HG03135 (cell line): ENCODE measurements around the gene OAS3.
"Not testable (repeated sequence)": the region's sequence is repeated elsewhere in the genome, so short reads cannot be mapped to it uniquely, and the experiment has no call there.

Experiments
- ATAC-seq: cut with Tn5 transposase; IDR thresholded peaks from one replicate; pipeline ENCODE4 v1.9.1; 2021; ENCODE audit warnings: mild to moderate bottlenecking, moderate library complexity; ENCODE audit not compliant: unreplicated experiment

The OAS3 gene

DNA sequence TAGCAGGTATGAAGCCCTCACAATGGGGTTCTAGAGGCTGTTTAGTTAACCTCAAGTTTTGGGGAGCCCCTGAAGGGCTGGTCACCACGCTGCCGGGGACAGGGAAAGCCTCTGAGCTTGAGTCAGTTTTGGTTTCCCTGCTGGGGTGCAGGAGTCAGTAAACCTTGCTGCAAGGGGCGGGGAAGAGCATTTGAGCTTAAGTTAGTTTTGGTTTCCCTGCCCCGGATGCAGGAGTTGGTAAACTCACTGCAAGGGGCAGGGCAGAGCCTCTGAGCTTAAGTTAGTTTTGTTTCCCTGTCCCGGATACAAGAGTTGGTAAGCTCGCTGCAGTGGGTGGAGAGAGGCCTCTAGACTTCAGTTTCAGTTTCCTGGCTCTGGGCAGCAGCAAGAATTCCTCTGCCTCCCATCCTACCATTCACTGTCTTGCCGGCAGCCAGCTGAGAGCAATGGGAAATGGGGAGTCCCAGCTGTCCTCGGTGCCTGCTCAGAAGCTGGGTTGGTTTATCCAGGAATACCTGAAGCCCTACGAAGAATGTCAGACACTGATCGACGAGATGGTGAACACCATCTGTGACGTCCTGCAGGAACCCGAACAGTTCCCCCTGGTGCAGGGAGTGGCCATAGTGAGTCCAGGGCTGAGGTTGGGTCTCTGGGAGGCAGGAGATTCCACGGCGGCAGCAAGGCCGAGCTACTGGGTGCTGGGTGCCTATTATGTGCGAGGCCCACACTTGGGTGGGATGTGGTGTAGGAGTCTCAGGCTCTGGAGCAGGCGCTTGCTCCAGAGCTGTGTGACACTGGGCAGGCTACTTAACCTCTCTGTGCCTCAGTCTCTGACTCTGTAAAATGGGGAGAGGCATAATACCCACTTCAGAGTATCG, 40.1 kb downstream of the OAS3 start, which contains the start of gene OAS2:
Gene OAS2, plus strand, starts transcription at position 357 of the 878 bp plus-strand sequence. Its CDS starts 90 bp downstream, at position 447.
- peak; percentile 92 for ATAC-seq

GRCh38 chr12:112979041-112979680, 40.9 kb downstream of the OAS3 start:
- peak; percentile 32 for ATAC-seq

DNA sequence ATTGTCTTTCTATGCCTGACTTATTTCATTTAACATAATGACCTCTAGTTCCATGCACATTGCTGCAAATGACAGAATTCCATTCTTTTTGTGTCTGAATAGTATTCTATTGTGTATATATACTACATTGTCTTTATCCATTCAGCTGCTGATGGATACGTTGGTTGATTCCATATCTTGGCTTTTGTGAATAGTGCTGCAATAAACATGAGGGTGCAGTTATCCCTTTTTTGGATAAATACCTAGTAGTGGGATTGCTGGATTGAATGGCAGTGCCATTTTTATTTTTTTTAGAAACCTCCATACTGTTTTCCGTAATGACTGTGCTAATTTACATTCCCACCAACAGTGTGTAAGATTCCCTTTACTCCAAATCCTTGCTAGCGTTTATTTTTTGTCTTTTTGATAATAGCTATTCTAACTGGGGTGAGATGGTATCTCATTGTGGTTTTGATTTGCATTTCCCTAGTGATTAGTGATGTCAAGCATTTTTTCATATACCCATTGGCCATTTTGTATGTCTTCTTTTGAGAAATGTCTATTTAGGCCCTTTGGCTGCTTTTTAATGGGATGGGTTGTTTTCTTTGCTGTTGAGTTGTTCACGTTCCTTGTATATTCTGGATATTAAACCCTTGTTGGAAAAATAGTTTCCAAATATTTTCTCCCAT, 42.4 kb downstream of the OAS3 start:
- no peak for ATAC-seq

DNA sequence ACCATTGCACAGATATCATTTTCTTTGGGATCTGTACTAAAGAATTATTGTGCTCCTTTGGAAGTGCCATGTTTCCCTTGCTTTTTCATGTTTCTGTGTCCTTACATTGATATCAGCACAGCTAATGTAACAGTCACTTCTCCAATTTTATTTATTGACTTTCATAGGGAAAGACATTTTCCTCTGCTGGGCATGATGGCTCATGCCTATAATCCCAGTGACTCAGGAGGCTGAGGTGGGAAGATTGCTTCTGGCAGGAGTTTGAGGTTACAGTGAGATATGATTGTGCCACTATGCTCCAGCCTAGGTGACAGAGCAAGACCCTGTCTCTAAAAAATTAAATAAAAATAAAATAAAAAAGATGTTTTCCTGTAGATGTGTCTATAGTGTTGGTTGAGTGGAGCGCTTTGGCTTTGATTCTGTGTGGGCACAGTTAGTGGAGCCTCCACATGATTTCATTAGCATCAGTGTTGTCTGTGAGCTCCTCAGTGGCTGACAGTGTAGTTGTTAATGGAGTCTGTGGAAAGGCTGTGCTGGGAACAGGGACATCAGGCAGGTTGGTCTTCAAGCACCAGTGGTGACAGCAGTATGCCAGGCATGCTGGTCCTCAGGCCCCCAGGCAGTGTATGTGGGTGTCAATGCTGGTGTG, 47.5 kb downstream of the OAS3 start:
- no peak for ATAC-seq

- ATAC-seq, result no peak
Observed at GRCh38 chr12:112986291-112986800, 48.1 kb downstream of the OAS3 start.

GRCh38 chr12:112987561-112987960, 49.3 kb downstream of the OAS3 start:
- ATAC-seq, result no peak

GRCh38 chr12:112988224-112988623, 50.0 kb downstream of the OAS3 start:
- no peak for ATAC-seq

- not testable (repeated sequence) for ATAC-seq
Observed at GRCh38 chr12:112988823-112989385, 50.6 kb downstream of the OAS3 start.

DNA sequence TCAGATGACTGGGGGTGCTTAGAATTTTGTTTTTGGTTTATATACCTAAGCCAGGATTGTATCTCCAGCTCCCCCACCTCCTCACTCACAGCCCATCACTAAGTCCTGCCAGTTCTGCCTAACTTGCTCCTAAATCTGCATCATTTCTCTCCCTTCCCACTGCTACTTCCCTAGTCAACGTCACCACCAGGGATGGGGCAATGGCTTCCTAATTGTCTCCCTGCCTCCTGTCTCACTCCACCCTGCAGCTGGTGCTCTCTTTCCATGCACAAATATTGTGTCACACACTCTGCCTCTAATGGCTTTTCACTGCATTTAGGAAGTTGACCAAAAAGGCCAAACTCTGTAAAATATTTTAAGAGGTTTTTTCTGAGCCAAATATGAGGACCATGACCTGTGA, 51.5 kb downstream of the OAS3 start:
- no peak for ATAC-seq

GRCh38 chr12:112992541-112993398, 54.5 kb downstream of the OAS3 start:
- ATAC-seq, result no peak

DNA sequence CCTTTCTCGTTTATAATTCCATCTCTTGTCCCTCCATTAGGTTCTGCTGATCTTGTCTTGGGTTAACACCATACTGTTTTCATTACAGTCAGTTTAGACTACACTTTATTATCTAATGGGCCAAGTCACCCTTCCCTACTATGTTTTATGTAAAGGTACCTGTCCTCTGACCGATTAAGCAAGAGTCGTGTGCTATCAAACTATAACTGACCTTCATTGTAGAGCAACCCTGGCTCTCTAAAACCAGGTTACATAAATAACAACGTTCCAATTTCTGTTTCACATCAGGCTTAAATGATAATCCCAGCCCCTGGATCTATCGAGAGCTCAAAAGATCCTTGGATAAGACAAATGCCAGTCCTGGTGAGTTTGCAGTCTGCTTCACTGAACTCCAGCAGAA, 56.7 kb downstream of the OAS3 start:
- no peak for ATAC-seq

DNA sequence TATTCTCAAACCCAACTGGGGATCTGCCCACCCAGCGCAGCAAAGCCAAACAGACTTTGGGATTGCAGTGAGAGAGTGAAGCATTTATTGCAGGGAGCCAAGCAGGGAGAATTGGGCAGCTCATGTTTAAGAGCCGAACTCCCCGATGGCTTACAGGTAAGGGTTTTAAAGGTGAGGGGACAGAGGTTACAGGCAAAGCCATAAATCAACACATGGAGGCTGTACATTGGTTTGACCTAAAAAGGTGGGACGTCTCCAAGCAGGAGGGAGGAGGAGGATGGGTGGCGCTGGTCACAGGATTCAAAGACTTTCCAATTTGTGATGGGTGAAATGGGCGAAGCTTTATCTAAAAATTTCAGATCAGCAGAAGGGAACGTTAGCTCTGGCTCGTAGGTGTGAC, 58.2 kb downstream of the OAS3 start:
- ATAC-seq, result no peak

DNA sequence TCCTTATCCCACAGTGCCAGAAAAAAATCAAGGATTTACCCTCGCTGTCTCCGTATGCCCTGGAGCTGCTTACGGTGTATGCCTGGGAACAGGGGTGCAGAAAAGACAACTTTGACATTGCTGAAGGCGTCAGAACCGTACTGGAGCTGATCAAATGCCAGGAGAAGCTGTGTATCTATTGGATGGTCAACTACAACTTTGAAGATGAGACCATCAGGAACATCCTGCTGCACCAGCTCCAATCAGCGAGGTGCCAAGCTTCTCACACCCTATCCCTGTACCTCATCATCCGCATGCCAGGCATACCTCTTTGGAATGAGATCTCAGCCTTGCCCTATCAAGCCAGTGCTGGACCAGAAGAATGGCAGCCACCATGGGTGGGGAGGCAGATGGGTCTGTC, 59.2 kb downstream of the OAS3 start:
- no peak for ATAC-seq

- peak; percentile 85 for ATAC-seq
Observed at GRCh38 chr12:112998987-112999767, 60.9 kb downstream of the OAS3 start.

- no peak for ATAC-seq
Observed at GRCh38 chr12:113000433-113000832, 62.2 kb downstream of the OAS3 start.

DNA sequence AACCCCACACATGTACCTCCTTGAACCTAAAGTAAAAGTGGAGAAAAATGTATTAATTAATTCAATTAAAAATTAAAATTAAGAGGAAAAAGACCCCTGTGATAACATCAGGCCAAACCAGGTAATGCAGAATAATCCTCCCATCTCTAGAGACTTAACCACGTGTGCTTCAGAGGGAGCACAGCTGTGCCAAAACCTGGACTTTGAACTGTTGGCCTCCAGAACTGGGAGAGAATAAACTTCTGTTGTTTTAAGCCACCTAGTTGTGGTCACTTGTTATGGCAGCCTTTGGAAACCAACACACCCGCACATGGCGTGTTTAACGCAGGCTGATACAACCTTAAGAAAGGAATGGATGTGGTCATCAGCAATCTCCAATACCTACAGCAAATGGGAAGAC, 63.9 kb downstream of the OAS3 start:
- no peak for ATAC-seq

DNA sequence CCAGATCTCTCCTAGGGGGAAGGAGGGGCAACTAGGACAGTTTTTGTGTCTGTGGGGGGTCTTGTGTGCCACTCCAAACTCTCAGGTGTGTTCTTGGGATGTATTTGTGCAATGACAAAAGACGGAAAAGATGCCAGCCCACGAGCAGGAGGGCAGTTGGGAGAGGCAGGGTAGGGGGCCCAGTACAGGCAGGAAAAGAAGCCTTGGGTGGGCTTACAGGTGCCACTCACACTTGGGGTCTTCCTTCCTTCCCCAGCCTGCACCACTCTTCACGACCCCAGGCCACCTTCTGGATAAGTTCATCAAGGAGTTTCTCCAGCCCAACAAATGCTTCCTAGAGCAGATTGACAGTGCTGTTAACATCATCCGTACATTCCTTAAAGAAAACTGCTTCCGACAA, 64.4 kb downstream of the OAS3 start:
- ATAC-seq, result no peak

- ATAC-seq, result no peak
Observed at GRCh38 chr12:113003636-113004035, 65.4 kb downstream of the OAS3 start.

DNA sequence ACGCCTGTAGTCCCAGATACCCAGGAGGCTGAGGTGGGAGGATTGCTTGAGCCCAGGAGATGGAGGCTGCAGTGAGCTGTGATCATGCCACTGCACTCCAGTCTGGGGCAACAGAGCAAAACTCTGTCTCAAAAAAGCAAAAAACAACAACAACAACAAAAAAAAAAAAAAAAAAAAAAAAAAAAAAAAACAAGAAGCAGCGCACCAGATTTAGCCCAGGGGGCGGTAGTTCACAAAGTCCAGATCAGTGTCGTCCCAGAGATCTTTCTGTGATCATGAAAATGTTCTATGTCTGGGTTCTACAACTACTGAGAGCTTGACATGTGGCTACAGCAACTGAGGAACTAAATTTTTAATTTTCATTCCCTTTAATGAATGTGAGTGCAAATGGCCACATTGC, 67.5 kb downstream of the OAS3 start:
- ATAC-seq, result no peak
